HG03135 (cell line): ENCODE data around the gene TRIP4.
"Not testable (repeated sequence)": the region's sequence is repeated elsewhere in the genome, so short reads cannot be mapped to it uniquely, and the experiment has no call there.

Experiments used
- ATAC-seq: cut with Tn5 transposase; IDR thresholded peaks from one replicate; pipeline ENCODE4 v1.9.1; 2021; ENCODE audit warnings: mild to moderate bottlenecking, moderate library complexity; ENCODE audit not compliant: unreplicated experiment

Gene TRIP4

GRCh38 chr15:64483749-64484148 is 96.1 kb downstream of the TRIP4 start:
- no peak for ATAC-seq

DNA sequence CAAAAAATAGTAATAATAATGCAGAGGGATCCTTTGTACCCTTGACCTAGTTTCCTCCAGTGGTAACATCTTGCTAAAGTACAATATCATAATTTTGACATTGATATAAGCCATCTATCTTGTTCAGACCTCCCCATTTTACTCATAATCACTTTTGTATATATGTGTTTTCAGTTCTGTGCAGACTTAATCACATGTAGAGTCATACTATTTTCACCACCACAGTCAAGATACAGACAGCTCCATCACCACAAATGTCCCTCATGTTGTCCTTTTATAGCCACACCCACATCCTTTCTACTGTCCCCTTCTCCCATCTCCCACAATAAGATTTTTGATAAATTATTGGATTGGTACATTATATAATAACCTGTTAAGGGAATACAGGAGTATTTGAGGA is 98.2 kb downstream of the TRIP4 start:
- ATAC-seq: no peak

- ATAC-seq: no peak
These were observed 103.1 kb downstream of the TRIP4 start for GRCh38 chr15:64490598-64491259.

DNA sequence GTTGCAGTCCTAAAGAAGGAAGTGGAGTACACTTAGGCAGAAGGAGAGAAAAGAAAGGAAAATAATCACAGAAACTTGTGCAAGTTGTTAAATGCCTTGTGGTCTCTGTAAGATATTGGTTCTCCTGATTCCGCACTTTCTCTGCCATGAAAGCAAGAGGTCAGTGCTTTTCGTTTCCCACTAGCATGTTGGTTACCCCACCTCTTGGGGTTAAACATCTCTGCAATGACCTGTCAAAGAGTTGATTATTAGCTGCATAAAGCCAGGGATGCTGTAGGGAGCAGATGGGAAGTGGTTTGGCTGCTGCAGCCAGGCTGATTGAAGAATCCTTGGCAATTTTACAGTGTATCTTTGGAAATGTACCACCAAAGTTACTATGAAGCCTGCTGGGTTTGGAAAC is 106.0 kb downstream of the TRIP4 start:
- ATAC-seq: no peak

- ATAC-seq: not testable (repeated sequence)
These were observed 108.3 kb downstream of the TRIP4 start for GRCh38 chr15:64495968-64496367.

- ATAC-seq: no peak
These were observed 113.2 kb downstream of the TRIP4 start for GRCh38 chr15:64500695-64501395.

GRCh38 chr15:64501396-64501715 is 113.7 kb downstream of the TRIP4 start:
- no peak for ATAC-seq

GRCh38 chr15:64502151-64502550 is 114.5 kb downstream of the TRIP4 start:
- no peak for ATAC-seq

DNA sequence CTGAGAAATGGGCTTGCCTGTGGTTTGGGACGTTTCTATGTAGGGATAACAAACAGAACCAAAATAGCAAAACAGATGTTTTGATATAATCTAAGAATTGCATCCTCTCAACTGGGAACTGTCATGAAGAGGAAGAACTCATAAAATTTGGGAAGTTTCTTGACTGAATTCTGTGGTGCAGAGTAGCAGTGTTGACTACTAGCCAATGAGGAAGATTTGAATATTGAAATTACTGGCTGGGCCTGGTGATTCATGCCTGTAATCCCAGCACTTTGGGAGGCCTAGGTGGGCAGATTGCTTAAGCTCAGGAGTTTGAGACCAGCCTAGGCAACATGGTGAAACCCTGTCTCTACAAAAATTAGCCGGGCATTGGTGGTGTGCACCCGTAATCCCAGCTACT is 114.9 kb downstream of the TRIP4 start:
- ATAC-seq: no peak

DNA sequence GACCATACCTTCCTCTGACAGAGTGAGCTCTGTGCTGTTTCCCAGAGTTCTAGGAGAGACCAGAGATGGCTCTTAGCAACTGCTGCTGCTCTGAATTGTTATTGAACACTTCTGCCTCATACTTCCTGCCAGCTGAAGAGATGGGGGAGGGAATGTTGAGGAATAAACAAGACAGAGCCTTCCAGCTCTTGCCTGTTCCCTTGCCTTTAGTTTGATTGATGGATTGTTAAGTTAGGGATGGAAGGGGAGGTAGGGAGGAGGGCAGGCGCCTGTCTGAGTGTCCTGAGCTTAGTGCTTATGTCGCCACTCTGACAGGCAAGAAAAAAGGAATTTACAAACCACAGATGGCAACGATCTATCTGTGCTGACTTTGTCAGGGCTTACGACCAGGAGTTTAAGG is 115.6 kb downstream of the TRIP4 start:
- ATAC-seq: no peak

GRCh38 chr15:64503640-64504039 is 116.0 kb downstream of the TRIP4 start:
- ATAC-seq: no peak
